ENCODE results near the gene PRDM1. TPM values are rescaled to one million over a fixed set of nuclear protein-coding genes. Genes with fewer than 3 reads are reported as not detected.

PRDM1 gene
- total RNA-seq, 1 donor from 2014 or later = 0.40 TPM

DNA sequence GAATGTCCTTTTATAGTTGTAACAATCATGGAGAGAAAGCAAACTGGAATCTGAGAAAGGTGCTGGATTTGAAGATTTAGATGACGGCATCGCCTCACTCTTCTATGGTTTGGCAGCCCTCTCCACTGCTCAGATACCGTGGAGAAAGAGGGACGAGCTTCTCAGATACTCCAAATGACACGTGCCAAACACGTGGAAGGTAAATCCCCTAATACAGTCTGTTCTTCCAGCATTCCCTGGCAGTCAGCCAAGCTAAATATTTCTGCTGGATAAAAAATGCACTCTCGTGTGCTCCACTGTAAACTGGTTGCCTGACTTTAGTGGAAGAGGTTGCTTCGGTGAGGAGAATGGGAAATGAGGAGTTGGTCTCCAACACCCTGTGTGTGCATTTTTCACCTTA, 16.7 kb upstream of the PRDM1 start:
- peak; percentile 48 to 91 for DNase-seq (ENCODE audit: low read depth in 2 of 2)

DNA sequence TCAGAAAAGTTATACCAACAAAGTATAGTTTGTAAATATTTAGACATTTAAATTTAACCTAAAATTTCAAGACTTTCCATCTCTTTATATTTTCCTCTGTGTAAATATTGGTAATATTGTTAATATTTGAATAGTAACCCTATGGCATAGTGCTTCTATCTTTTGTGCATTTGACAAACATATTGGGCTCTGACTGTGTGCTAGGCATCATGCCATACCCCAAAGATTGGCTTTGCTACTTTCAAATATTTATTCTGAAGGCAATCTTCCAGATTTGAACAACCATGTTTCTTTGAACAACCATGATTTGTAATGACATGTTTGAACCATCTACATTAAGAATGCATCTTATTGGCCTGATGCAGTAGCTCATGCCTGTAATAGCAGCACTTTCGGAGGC, 15.5 kb upstream of the PRDM1 start:
- DNase-seq (ENCODE audit: low read depth in 2 of 2) = no peak

- DNase-seq (ENCODE audit: low read depth in 2 of 2) = no peak
Observed at GRCh38 chr6:106072501-106073090, 13.5 kb upstream of the PRDM1 start.

DNA sequence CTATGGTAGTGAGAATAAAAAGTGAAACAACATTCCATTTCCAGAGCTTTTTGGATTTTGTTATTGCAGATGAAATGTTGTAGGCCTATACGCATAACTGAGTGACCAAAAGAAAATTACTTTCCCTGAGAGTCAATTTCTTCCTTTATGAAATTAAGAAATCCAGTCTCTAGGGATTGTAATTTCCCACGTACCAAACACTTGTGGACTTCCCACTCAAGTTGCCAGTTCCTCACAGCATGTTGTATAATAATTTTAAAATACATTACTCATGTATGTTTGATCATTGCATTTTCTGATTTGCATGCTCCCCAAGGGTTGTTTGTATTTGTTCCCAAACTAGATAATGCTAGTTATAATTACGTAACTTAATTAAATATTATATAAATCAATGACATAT, 12.0 kb upstream of the PRDM1 start:
- DNase-seq (ENCODE audit: low read depth in 2 of 2) = no peak

GRCh38 chr6:106076139-106076538, 10.0 kb upstream of the PRDM1 start:
- DNase-seq (ENCODE audit: low read depth in 2 of 2) = no peak

DNA sequence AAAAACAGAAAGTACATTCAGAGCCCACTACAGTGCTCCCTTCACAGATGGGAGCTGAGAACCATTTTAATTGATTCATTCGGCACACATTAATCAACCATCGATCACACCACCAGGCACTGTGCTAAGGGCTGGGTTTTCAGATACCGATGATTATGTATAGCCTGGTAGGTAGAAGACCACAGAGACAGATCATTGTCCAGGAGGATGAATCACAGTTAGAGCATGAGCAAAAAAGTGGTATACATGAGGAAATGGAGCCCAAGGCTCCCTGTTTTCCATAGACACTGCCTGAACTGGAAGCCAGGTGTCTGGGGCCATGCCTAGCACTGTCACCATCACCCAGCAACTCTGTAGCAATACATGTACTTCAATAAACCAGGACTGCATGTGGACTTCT, 9.0 kb upstream of the PRDM1 start:
- no peak for DNase-seq (ENCODE audit: low read depth in 2 of 2)

GRCh38 chr6:106077881-106078280, 8.3 kb upstream of the PRDM1 start:
- DNase-seq (ENCODE audit: low read depth in 2 of 2) = no peak

DNA sequence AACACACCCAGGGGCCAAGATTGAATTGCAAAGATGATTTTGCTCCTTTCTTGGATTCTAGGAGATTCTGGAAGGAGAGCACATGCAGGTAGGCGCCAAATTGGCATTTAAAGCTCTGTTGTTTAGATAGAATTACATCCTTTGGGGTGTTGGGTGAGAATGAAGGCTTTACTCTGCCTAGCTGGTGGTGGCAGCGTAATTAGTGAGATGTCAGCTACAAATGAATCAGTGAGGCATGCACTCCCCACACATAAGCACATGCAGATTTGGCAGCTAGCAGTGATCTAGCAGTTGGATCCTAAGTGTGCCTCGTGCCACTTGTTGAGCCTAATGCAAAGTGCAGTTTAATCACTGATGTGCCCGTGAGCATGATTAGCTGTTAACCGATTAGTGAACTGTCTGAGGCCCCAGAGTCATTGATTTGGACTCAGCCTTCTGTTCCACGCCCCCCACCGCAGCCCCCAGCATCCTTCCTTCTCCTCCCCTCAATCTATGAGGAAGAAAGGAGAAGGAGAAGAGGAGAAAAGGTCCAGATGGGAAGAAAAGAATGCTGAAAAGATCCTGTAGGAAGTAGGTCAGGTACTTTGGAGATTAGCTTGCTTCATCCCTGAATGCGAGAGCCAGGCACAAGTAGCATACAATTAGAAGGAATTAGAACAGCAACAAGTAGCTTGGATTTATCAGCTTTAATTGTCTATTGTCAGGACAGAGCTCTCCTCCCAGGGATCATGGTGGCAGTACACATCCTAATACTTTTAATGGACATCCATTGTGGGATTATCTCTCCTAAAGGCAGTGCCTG, 6.0 kb upstream of the PRDM1 start:
- no peak for DNase-seq (ENCODE audit: low read depth in 2 of 2)

- DNase-seq (ENCODE audit: low read depth in 2 of 2) = no peak
Observed at GRCh38 chr6:106080763-106081095, 5.4 kb upstream of the PRDM1 start.

DNA sequence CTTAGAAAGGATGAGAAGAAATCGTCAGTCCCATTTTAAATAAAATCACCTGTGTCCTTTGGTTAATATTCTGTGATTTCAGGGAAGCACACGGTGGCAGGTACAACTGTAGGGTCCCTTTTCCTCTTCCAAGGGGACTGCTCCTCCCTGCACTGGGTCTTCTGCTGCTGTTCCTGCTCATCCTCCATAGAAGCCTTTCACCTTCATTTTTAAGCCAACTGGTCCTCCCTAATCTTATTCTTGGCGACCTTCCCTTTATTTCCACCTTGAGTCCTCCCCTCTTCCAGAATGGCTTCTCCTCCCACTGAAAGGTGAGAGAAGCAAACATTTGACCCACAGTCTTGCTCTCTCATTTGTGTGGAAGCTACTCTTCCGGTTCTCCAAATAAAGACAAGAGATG, 4.4 kb upstream of the PRDM1 start:
- no peak for DNase-seq (ENCODE audit: low read depth in 2 of 2)

- no peak for DNase-seq (ENCODE audit: low read depth in 2 of 2)
Observed at GRCh38 chr6:106082735-106083398, 3.3 kb upstream of the PRDM1 start.

GRCh38 chr6:106083618-106084017, 2.5 kb upstream of the PRDM1 start:
- DNase-seq (ENCODE audit: low read depth in 2 of 2) = no peak

DNA sequence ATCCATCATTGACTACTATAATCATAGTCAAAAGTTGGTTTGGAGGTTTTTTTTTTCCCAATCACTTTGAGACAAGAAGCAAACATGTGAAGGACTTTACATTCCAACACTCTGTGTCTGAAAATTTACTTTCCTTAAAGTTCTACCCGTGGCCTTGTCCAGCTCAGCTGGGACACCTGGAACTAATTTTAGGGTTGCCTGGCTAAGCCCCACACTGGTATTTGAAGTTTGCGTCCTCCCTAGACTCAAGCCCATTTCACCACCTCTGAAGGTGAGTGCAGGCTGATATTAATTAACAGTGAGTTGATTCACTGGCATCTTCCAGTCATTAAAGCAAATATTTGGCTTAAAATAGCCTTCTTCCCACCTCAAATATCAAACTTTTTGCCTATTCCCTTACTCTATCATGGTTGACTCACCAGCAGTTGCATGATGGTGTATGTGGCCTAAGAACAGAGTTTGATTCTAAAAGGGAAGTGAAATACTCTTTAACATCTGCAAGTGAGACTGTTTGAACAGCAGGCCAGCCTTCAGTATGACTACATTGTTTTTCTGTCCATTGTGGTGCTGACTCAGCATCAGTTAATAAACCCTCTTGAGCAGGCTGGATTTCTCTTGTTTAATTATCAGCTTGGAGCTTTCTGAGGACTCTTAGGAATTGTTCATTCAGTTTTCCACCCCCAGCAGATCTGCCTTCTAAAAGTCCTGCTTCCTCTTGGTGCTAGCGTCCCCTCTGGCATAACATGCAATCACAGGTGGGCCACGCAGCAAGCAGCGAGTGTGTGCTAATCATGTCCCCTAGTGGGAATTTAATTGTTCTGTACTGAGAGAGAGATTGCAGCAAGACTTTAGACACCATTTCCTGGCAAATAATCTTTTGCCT, 1.8 kb upstream of the PRDM1 start:
- peak; percentile 31 to 38 for DNase-seq (ENCODE audit: low read depth in 2 of 2)

GRCh38 chr6:106084989-106085691, 996 bp upstream of the PRDM1 start:
- DNase-seq (ENCODE audit: low read depth in 2 of 2) = peak in 1 of 2 donors; percentile 28

DNA sequence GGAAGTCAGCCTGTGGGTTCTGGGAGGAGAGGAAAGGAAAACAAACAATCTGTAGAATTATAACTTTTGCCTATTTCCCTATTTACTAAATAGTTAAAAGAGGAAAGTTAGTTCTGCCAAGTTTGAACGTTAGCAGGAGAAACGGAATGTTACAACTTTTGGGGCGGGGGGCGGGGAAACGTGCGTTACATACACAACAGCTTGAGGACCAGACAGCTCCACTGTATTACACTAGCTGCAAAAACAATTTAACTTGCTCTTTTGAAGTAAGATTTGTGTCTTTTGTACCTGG, 498 bp upstream of the PRDM1 start:
- DNase-seq (ENCODE audit: low read depth in 2 of 2) = no peak

- no peak for DNase-seq (ENCODE audit: low read depth in 2 of 2)
Observed at GRCh38 chr6:106086814-106087175, 659 bp downstream of the PRDM1 start.

- DNase-seq (ENCODE audit: low read depth in 2 of 2) = peak; percentile 38 to 65
Observed at GRCh38 chr6:106087548-106088325, 1.6 kb downstream of the PRDM1 start.

GRCh38 chr6:106090001-106090400, 3.9 kb downstream of the PRDM1 start:
- DNase-seq (ENCODE audit: low read depth in 2 of 2) = no peak

- no peak for DNase-seq (ENCODE audit: low read depth in 2 of 2)
Observed at GRCh38 chr6:106092279-106092678, 6.1 kb downstream of the PRDM1 start.

GRCh38 chr6:106094261-106094963, 8.3 kb downstream of the PRDM1 start:
- peak in 1 of 2 donors; percentile 31 for DNase-seq (ENCODE audit: low read depth in 2 of 2)

All from lung microvascular endothelial cell (primary cell).